Measurements from ENCODE around the gene CSNK1G2.

Gene CSNK1G2

DNA sequence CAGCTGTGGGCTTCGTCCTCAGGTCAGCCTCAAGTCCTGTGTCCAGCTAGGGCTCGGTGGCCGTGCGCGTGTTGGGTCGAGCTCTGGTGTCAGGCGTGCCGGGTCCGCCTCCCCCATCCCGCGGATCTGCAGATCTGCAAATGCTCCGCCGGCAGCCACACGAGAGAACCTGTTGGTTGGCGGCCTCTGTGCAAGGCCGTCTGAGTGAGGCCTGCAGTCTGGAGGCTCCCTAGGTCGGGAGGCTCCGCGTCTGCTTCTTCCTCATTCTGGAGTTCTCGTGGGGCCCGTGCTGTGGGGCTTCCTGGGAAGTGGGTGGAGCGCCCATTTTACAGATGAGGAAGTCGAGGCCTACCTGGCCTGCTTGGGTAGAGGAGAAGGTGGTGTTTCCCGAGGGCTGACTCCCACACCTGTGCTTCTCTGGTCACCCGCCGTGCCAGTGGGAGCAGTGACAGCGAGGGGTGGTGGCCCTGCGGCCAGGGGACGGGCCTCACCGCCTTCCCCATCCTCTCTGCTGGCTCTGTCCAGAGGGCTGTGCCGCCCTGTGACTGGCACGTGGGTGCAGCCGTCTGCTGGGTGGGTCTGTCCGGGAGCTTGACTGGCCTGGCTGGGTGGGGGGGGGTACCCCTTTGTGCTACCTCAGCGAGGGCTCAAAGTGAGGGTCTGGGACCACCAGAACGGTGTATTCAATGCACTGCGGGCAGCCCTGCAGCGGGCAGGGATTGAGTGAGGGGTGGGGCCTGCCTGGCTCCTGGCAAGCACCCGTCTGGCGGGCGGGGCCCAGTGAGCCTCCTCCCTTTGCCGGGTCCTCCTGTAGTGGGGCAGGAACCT is 3.3 kb downstream of the CSNK1G2 start:
- DNase-seq (ENCODE audit: low read depth in 2 of 2): no peak

DNA sequence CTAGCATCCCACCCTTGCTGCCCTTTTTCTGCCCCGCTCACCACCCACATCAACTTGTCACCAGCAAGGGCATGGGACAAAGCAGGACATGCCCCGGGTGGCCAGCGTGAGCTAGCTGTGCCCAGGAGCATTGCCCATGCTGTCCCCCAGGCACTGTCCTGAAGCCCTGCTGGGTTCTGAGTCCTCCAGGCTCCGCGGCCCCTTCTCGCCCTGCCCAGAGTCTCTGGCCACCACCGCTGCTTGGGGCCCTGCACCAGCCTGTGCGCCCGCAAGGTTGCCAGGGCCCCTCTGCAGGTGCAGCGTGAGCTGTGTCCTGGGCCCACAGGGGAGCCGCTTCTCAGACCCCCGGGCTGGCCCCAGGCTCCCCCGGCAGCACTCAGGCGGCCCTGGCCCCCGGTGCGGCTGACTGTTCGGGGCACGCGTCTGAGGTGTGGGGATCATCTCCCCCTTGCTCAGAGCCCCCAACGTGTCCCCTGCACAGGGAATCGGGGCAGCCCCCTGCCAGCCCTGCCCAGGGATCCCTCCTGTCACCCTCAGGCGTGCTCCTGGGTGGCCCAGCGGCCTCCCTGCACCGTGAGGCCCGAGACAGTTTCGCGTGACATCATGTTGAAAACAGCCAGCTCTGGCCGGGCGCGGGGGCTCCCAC is 4.1 kb downstream of the CSNK1G2 start:
- no peak for DNase-seq (ENCODE audit: low read depth in 2 of 2)

DNA sequence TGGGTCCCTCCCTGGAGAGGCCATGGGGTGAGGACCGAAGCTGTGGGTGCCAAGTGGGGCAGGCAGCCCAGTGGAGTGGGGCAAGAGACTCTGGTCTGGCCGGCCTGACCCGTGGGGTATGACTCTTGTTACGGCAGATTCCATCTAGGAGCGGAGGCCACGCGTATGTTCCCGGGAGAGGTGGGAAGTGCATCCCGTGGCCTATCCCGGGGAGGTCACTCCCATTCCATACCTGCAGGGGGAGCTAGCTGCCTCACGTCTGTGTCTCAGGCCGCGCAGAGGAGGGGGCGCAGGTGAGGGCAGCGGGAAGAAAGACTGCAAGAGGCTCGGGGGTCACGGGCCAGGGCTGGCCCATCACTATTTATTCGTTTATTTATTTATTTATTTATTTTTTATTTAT is 4.9 kb downstream of the CSNK1G2 start:
- no peak for DNase-seq (ENCODE audit: low read depth in 2 of 2)

- DNase-seq (ENCODE audit: low read depth in 2 of 2): no peak
Observed at GRCh38 chr19:1947651-1948209, 6.8 kb downstream of the CSNK1G2 start.

- DNase-seq (ENCODE audit: low read depth in 2 of 2): no peak
Observed at GRCh38 chr19:1949304-1950101, 8.5 kb downstream of the CSNK1G2 start.

DNA sequence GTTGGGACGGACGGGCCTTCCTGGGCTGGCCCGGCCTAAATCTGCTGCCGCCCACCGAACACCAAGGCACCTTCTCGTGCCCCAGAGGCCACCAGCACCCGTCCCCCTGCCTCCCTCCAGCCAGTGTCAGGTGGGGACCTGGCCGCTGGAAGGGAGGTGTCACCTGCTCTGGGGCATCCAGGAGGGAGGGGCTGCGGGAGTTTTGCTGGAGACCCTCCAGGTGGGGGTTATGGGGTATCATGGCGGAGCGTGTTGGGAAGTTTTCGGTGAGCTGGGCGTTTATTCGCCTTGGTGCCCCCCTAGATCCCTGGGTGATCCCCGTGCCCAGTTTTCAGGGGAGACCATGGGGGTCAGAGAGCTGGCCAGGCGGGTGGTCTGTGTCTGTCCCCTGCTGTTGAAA is 9.7 kb downstream of the CSNK1G2 start:
- DNase-seq (ENCODE audit: low read depth in 2 of 2): no peak

DNA sequence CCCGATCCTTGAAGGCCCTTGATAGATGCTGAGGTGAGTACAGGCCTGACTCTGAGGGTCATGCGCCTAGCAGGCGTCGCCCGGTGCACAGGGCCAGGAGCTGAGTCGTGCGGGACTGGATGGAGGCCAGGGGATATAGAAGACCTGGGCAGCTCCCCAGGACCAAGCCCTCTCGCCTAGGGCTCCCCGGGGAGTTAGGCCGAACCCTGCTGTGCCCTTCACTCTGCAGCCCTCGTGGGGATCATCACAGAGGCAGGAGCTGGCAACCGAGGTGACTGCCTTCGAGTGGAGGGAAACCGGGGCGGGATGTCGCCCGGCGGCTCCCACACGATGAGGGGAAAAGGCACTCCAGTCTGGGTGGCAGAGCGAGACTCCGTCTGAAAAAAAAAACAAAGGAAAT is 11.7 kb downstream of the CSNK1G2 start:
- DNase-seq (ENCODE audit: low read depth in 2 of 2): no peak

DNA sequence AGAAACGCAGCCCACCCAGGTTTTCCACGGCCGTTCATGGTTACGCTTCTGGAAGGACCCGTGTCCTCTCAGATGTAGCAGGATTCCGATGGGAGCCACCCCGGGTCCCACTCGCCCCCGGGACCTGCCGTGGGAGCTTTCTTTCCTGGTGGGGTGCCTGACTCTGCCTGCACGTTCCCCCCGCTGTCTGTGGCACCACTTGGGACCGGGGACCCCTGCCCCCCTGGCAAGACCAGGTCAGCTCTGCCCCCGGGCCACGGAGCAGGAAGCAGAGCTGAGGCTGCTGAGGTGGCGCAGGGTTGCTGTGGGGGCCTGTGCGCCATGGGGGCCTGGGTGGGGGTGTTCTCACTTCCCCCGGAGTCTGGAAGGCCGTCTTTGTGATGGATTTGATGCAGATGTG is 12.1 kb downstream of the CSNK1G2 start:
- no peak for DNase-seq (ENCODE audit: low read depth in 2 of 2)

DNA sequence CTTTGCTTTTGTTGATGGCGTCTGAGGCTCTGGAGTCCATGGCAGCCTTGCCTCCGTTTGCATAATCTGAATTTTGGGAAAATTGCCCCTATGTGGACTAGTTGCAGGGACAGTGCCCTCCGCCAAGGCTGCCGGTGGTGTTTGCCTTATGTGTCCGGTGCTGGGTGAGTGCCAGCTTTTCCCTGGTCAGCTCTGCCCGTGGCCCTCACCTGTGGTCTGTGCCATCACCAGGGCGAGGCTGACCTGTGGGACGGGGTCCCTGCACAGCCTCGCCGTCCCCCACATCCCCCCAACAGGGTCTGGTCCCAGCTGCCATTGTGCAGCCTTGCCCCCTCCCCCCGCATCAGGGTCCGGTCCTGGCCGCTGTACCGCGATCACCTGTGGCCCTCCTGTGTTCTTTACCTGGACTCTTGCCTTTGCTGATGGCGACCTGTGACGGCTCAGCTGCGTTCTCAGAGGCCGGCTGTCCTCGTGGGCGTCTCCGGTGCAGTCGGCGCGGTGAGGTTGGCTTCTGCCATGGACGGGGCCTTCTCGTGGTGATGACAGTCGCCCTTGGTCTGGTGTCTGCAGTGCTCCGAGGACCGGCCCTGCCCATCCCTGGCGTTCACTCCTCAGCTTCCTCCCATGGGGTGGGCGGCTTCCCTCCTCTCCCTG is 12.6 kb downstream of the CSNK1G2 start:
- DNase-seq (ENCODE audit: low read depth in 2 of 2): no peak

- DNase-seq (ENCODE audit: low read depth in 2 of 2): no peak
Observed at GRCh38 chr19:1954532-1954933, 13.6 kb downstream of the CSNK1G2 start.

DNA sequence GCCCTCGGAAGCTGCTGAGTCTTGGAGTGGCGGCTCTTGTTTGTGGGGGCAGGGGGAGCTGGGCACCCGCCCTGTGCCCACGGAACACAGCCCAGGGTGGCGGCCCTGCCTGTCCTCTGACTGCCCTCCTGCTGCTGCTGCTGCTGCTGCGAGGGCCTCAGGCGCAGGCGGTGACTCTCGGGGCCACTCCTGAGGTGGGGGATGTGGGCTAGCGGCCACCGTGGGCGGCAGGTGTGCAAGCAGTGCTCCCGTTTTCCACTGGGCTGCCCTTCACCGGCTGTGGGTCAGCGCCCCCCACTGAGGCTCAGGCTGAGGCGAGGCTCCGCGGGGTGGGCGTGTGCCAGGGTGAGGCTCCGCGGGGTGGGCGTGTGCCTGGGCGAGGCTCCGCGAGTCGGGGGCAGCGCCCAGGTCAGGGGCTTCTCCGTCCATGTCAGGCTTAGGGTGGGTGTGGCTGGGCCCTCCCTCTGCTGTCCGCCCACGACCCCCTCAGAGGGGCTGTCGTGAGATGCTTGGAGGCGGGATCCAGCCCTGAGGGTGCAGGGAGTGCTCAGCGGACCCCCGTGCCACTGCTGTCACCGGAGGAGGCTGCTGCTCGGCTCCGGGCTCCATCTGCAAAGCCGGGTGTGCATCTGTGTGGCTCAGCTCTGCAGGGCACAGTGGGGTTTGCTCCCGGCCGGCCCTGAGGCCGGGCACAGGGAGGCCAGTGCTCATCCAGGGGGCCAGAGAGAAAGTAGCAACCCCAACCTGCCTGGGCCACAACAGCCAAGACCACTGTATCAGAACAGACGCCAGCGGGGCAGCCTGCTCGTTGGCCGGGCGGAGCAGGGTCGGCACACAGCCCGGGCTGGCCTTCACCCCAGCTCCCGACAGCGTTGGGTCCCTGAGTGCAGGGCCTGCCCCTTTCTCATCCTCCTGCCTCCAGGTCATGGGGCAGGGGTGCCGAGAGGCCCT is 14.5 kb downstream of the CSNK1G2 start:
- no peak for DNase-seq (ENCODE audit: low read depth in 2 of 2)

GRCh38 chr19:1956122-1956494 is 15.1 kb downstream of the CSNK1G2 start:
- no peak for DNase-seq (ENCODE audit: low read depth in 2 of 2)

GRCh38 chr19:1956868-1957492 is 16.0 kb downstream of the CSNK1G2 start:
- no peak for DNase-seq (ENCODE audit: low read depth in 2 of 2)

- no peak for DNase-seq (ENCODE audit: low read depth in 2 of 2)
Observed at GRCh38 chr19:1957562-1958248, 16.7 kb downstream of the CSNK1G2 start.

GRCh38 chr19:1959928-1960589 is 19.1 kb downstream of the CSNK1G2 start:
- DNase-seq (ENCODE audit: low read depth in 2 of 2): no peak

DNA sequence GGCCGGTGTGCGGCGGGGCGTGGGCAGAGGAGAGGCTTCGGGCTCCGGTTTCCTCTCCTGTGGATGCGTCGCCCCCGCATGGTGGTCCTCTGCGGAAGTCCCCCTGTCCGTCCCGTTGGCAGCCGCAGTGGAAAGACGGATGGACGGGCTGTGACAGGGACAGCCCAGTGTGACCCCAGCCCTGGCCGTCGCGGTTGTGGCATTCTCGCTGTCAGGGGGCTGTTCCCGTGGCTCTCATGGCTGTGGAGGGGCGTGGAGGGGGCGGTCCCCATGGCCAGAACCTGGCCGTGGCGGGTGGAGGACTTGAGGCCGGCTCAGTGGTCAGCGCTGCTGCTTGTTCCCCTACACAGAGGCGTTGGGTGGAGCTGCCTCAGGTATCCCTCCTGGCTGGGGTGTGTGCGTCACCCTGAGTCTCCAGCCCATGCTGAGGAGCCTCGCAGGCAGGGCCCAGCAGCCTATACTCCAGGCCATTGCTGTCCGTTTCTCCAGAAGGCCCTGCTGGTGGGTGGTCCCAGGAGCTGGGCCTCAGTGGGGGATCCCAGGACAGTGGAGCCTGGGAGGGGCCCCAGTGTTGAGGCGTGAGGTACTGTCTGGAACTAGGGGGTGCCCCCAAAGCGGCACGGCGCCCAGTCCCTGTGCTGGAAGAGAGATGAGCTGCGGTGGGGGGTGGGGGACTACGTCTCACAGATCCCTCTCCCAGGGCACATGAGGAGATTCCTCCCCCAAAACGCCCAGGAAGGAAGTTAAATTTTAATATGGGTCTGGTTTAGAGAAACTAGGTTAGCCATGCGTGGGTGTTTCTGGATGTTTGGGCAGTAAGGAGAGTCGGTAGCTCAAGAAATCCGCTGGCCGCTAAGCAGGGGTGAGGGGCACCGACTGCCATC is 20.3 kb downstream of the CSNK1G2 start:
- DNase-seq (ENCODE audit: low read depth in 2 of 2): no peak

DNA sequence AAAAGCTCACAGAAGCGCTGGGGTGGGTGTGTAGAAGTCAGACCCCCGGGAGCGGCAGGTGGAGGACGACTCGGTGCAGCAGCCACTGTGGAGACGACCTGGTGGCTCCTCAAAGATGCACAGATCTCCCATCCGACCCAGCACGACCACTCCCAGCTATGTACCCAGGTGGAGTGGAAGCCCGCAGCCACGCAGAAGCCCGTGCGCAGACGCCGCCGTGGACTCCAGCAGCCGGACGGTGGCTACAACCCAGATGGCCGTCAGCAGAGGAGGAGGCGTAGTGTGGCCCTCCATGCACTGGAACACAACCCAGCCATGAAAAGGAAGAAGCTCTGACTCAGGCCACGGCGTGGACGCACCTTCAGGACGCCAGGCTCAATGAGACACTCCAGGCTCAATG is 21.7 kb downstream of the CSNK1G2 start:
- DNase-seq (ENCODE audit: low read depth in 2 of 2): no peak

DNA sequence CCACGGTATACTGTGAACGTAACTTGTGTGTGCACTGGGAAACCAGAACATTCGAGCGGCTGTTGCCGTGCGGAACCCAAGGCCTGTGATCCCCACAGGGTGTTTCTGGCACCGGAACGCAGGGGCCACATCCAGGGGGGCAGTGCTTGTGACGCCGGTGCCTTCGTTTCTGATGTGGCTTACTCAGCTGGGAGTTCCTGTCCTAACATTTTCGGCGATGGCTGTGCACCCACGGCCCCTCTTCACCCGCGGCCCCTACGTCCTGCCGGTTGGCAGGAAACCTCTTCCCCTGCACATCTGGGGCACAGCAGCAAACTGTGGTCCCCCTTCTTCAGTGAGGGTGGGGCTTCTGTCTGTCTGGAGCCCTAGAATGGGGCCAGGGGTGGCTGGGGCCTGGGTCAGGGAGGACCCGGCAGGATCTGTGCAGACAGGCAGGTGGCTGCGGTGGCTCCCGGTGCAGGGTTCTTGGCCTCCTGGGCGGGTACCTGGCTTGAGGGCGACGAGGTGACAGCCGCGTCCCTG is 26.2 kb downstream of the CSNK1G2 start:
- no peak for DNase-seq (ENCODE audit: low read depth in 2 of 2)

Data from stimulated activated CD8-positive, alpha-beta memory T cell treated with anti-CD3 and anti-CD28 coated beads, Interleukin-2, amount 100 ng/mL, for 1 hour (primary cell).